H1 (cell line): ENCODE data around the gene GLB1L2. TPM values are rescaled to one million over a fixed set of nuclear protein-coding genes. Genes with fewer than 3 reads are reported as not detected.

Experiments
- CTCF ChIA-PET: fragments of 300-600 bp; sonication (Branson Sonifier 250); formaldehyde crosslinking; loops from one replicate; lab custom pipeline; 2021; ENCODE audit not compliant: partially characterized antibody; lab: Charles Lee
- POLR2A ChIA-PET: fragments of 300-600 bp; sonication (Branson Sonifier 250); formaldehyde crosslinking; loops from one replicate; lab custom pipeline; 2021; ENCODE audit warnings: inconsistent platforms; ENCODE audit not compliant: partially characterized antibody; lab: Charles Lee
- DNase-seq, 2 experiments: peaks; one replicate each; pipeline versions ENCODE4 v3.0.0 to v3.0.0-alpha.2; 2010 to 2022; ENCODE audit warnings: low spot score in 2 of 2, low read depth in 1 of 2, mixed read lengths in 1 of 2
- FAIRE-seq: peaks from 2 replicates; lab custom pipeline; 2011; peaks lifted over from hg19 to GRCh38; lab: Jason Lieb, UNC
- H2AFZ ChIP-seq: 2 replicates; pipeline ENCODE4 v1.8.1; 2012; ENCODE audit warnings: low read length, inconsistent platforms
- H2AK5ac ChIP-seq: 2 replicates; pipeline ENCODE4 v1.6.1; 2013; ENCODE audit warnings: low read depth, low read length
- H2BK120ac ChIP-seq: replicated peaks from 2 replicates; pipeline ENCODE3; 2013; ENCODE audit warnings: low read depth, low read length, inconsistent platforms
- H2BK12ac ChIP-seq: 2 replicates; pipeline ENCODE4 v1.6.1; 2013; ENCODE audit warnings: low read depth, low read length
- H2BK15ac ChIP-seq: 2 replicates; pipeline ENCODE4 v1.6.1; 2013; ENCODE audit warnings: low read length
- H2BK20ac ChIP-seq: 2 replicates; pipeline ENCODE4 v1.6.1; 2013; ENCODE audit warnings: low read length
- H2BK5ac ChIP-seq: 2 replicates; pipeline ENCODE4 v1.6.1; 2013; ENCODE audit warnings: low read depth, low read length
- H3K14ac ChIP-seq: 2 replicates; pipeline ENCODE4 v1.6.1; 2013; ENCODE audit warnings: inconsistent platforms; ENCODE audit not compliant: insufficient read length
- H3K18ac ChIP-seq: 2 replicates; pipeline ENCODE4 v1.6.1; 2013; ENCODE audit warnings: low read length; ENCODE audit errors: extremely low read depth
- H3K23ac ChIP-seq: 2 replicates; pipeline ENCODE4 v1.6.1; 2013; ENCODE audit warnings: inconsistent platforms; ENCODE audit not compliant: insufficient read length
- H3K23me2 ChIP-seq: 2 replicates; pipeline ENCODE4 v1.6.1; 2013; ENCODE audit warnings: low read depth, low read length
- H3K27ac ChIP-seq: 2 replicates; pipeline ENCODE4 v1.6.1; 2011; ENCODE audit warnings: low read depth, low read length, inconsistent platforms
- H3K27me3 ChIP-seq, 4 experiments: replicated peaks in 1 of 4; 1 replicate in 1 of 4; 2 replicates in 3 of 4; pipeline versions ENCODE4 v1.6.1 to v1.8.1; 2011 to 2013; ENCODE audit warnings: low read length in 3 of 4, mild to moderate bottlenecking in 3 of 4, inconsistent platforms in 2 of 4, mixed read lengths in 2 of 4, moderate library complexity in 1 of 4; ENCODE audit not compliant: control insufficient read depth in 3 of 4, insufficient read depth in 3 of 4; ENCODE audit errors: extremely low read depth in 1 of 4
- H3K36me3 ChIP-seq, 4 experiments: 2 replicates each; pipeline versions ENCODE4 v1.6.1 to v1.8.1; 2011 to 2013; ENCODE audit warnings: mild to moderate bottlenecking in 4 of 4, low read length in 3 of 4, moderate library complexity in 2 of 4, control low read depth in 1 of 4, inconsistent platforms in 1 of 4; ENCODE audit not compliant: insufficient read depth in 4 of 4, control insufficient read depth in 2 of 4
- H3K4ac ChIP-seq: replicated peaks from 2 replicates; pipeline ENCODE3; 2013; ENCODE audit warnings: low read length, low read depth, mixed read lengths, inconsistent platforms; ENCODE audit not compliant: insufficient read length
- H3K4me1 ChIP-seq, 4 experiments: replicated peaks in 1 of 4; 1 replicate in 1 of 4; 2 replicates in 3 of 4; pipeline versions ENCODE4 v1.6.1 to v1.8.1; 2011 to 2013; ENCODE audit warnings: low read length in 3 of 4, inconsistent platforms in 2 of 4, mixed read lengths in 1 of 4; ENCODE audit not compliant: insufficient read depth in 4 of 4, control insufficient read depth in 3 of 4
- H3K4me2 ChIP-seq, 2 experiments: 2 replicates each; pipeline versions ENCODE4 v1.6.1 to v1.8.1; 2011 to 2013; ENCODE audit warnings: low read depth in 2 of 2, low read length in 2 of 2, control low read depth in 1 of 2, inconsistent platforms in 1 of 2, mild to moderate bottlenecking in 1 of 2; ENCODE audit not compliant: insufficient read depth in 1 of 2
- H3K4me3 ChIP-seq, 4 experiments: fragments of 200-600, 300-600 bp in 1 of 4; sonication (generic), shearing (Covaris generic), sonication (Bioruptor Twin) in 1 of 4; 2 replicates each; pipeline versions ENCODE4 v1.5.1 to v1.8.1; 2011 to 2016; ENCODE audit warnings: low read length in 4 of 4, low read depth in 3 of 4, control low read depth in 2 of 4, inconsistent platforms in 2 of 4, mild to moderate bottlenecking in 2 of 4, mixed read lengths in 1 of 4, moderate library complexity in 1 of 4; ENCODE audit not compliant: insufficient read depth in 2 of 4; ENCODE audit errors: extremely low read depth in 1 of 4
- H3K56ac ChIP-seq: replicated peaks from 2 replicates; pipeline ENCODE3; 2013; ENCODE audit warnings: low read depth, mild to moderate bottlenecking, mixed read lengths, low read length, inconsistent platforms; ENCODE audit not compliant: insufficient read length
- H3K79me1 ChIP-seq: 2 replicates; pipeline ENCODE4 v1.6.1; 2013; ENCODE audit warnings: low read depth, low read length, control low read depth
- H3K79me2 ChIP-seq, 2 experiments: 2 replicates each; pipeline versions ENCODE4 v1.6.1 to v1.8.1; 2012 to 2013; ENCODE audit warnings: low read length in 2 of 2, mild to moderate bottlenecking in 2 of 2, inconsistent platforms in 1 of 2; ENCODE audit not compliant: insufficient read depth in 2 of 2, control insufficient read depth in 1 of 2
- H3K9ac ChIP-seq, 4 experiments: replicated peaks in 1 of 4; 1 replicate in 1 of 4; 2 replicates in 3 of 4; pipeline versions ENCODE4 v1.6.1 to v1.8.1; 2011 to 2013; ENCODE audit warnings: low read depth in 3 of 4, low read length in 3 of 4, control low read depth in 2 of 4, mild to moderate bottlenecking in 2 of 4, moderate library complexity in 2 of 4, inconsistent platforms in 1 of 4; ENCODE audit errors: extremely low read depth in 1 of 4
- H3K9me3 ChIP-seq, 2 experiments: 2 replicates each; pipeline versions ENCODE4 v1.6.1 to v1.8.1; 2012 to 2013; ENCODE audit warnings: mild to moderate bottlenecking in 2 of 2, moderate library complexity in 2 of 2, control low read depth in 1 of 2, inconsistent platforms in 1 of 2, low read depth in 1 of 2, low read length in 1 of 2, mixed read lengths in 1 of 2; ENCODE audit not compliant: insufficient read depth in 2 of 2
- H4K20me1 ChIP-seq, 2 experiments: replicated peaks in 1 of 2; 2 replicates each; pipeline versions ENCODE3 to v1.8.1; 2011 to 2013; ENCODE audit warnings: inconsistent platforms in 2 of 2, low read length in 2 of 2, mild to moderate bottlenecking in 1 of 2; ENCODE audit not compliant: insufficient read depth in 2 of 2, control insufficient read depth in 1 of 2
- H4K5ac ChIP-seq: 2 replicates; pipeline ENCODE4 v1.6.1; 2013; ENCODE audit warnings: low read length, low read depth, mixed read lengths, inconsistent platforms; ENCODE audit not compliant: insufficient read length
- H4K8ac ChIP-seq: 2 replicates; pipeline ENCODE4 v1.8.0; 2013; ENCODE audit warnings: mild to moderate bottlenecking, moderate library complexity, low read length, inconsistent platforms; ENCODE audit not compliant: insufficient read depth; ENCODE audit errors: extremely low read depth
- H4K91ac ChIP-seq: replicated peaks from 2 replicates; pipeline ENCODE3; 2013; ENCODE audit warnings: low read length, mixed read lengths, inconsistent platforms; ENCODE audit not compliant: insufficient read length
- ATF2 ChIP-seq: IDR thresholded peaks from 2 replicates; pipeline ENCODE4 v1.6.1; 2012; ENCODE audit warnings: low read length, inconsistent platforms
- ATF3 ChIP-seq: IDR thresholded peaks from 2 replicates; pipeline ENCODE4 v1.6.1; 2011; ENCODE audit warnings: low read depth, mild to moderate bottlenecking, low read length; ENCODE audit not compliant: insufficient read depth
- CBX8 ChIP-seq: fragments of 300-800, 300-1000 bp; sonication (generic); IDR thresholded peaks from 2 replicates; pipeline ENCODE4 v1.7.1; 2016; ENCODE audit warnings: low read depth, low read length, borderline replicate concordance
- CTBP2 ChIP-seq: IDR thresholded peaks from 2 replicates; pipeline ENCODE4 v1.7.0; 2011; ENCODE audit warnings: borderline replicate concordance, mild to moderate bottlenecking, moderate library complexity, mixed read lengths, low read length; ENCODE audit not compliant: insufficient read depth, insufficient read length
- JUND ChIP-seq: IDR thresholded peaks from 2 replicates; pipeline ENCODE4 v1.6.1; 2011; ENCODE audit warnings: mild to moderate bottlenecking, improper control_type of control experiment, low read length
- KDM4A ChIP-seq: IDR thresholded peaks from one replicate; pipeline ENCODE4 v1.7.1; 2012; ENCODE audit warnings: low read depth, mild to moderate bottlenecking, moderate library complexity, low read length, inconsistent platforms; ENCODE audit not compliant: severe bottlenecking
- RNF2 ChIP-seq: fragments of 200-900, 300-1000 bp; sonication (generic); IDR thresholded peaks from 2 replicates; pipeline ENCODE4 v1.7.1; 2016; ENCODE audit warnings: borderline replicate concordance, low read depth, mild to moderate bottlenecking, antibody characterized with exemption, low read length; ENCODE audit not compliant: poor library complexity, severe bottlenecking; ENCODE audit errors: missing control alignments
- SIN3A ChIP-seq, 2 experiments: IDR thresholded peaks in 1 of 2; conservative IDR thresholded peaks in 1 of 2; 2 replicates each; pipeline ENCODE4 v1.6.1; 2011 to 2012; ENCODE audit warnings: low read length in 2 of 2, improper control_type of control experiment in 1 of 2, low read depth in 1 of 2, mild to moderate bottlenecking in 1 of 2
- SIRT6 ChIP-seq: IDR thresholded peaks from one replicate; pipeline ENCODE4 v1.7.1; 2012; ENCODE audit warnings: low read length, inconsistent platforms
- SP1 ChIP-seq: IDR thresholded peaks from 2 replicates; pipeline ENCODE4 v1.6.1; 2011; ENCODE audit warnings: low read depth, low read length
- SP4 ChIP-seq: IDR thresholded peaks from 2 replicates; pipeline ENCODE4 v1.6.1; 2012; ENCODE audit warnings: low read length, inconsistent platforms
- WGBS, 2 experiments: shearing (Covaris generic) in 1 of 2; methylation state at CpG; one replicate each; pipeline versions ENCODE4 v1.1.6 to v1.1.7; 2013 to 2015; ENCODE audit warnings: low lambda C conversion rate in 2 of 2, mixed read lengths in 2 of 2, inconsistent platforms in 1 of 2, low coverage in 1 of 2, missing lambda C conversion rate in 1 of 2; ENCODE audit not compliant: insufficient replicate concordance in 2 of 2, insufficient coverage in 1 of 2, insufficient read length in 1 of 2; ENCODE audit errors: extremely low coverage in 1 of 2, missing lambda C conversion rate in 1 of 2; 5-methylcytosine and 5-hydroxymethylcytosine counted together
- polyA plus RNA-seq, 7 experiments: library from polyadenylated mRNA; depleted of rRNA in 3 of 7; stranded (reverse) in 5 of 7; unstranded in 2 of 7; fragments of >200 nt in 5 of 7; fragments of 200-250 nt in 2 of 7; gene quantifications; 1 replicate in 5 of 7; 2 replicates in 1 of 7; 4 replicates in 1 of 7; pipeline versions ENCODE4 v1.2.1 to v1.2.3, GENCODE V29; 2011 to 2013; ENCODE audit warnings: missing spikeins in 2 of 7, mixed read lengths in 2 of 7
- total RNA-seq: library from RNA; stranded (reverse); fragmentation: NEBNext Ultra II Directional; extraction: Animal tissue kit (Norgen Biotek cat#: 25700); gene quantifications from 2 replicates; pipeline ENCODE4 v1.2.1, GENCODE V29; 2021

Gene GLB1L2
- total and polyA plus RNA-seq, 2 of the 8 experiments (the other 6 are each of a cell fraction or from before 2014, with no cell fraction given) = 4.4 to 7.9 TPM

GRCh38 chr11:134391656-134392055 is 59.9 kb downstream of the GLB1L2 start:
- no peaks in the 10 kb centered on the region; a peak in 1 of 4 replicates for H3K79me2 ChIP-seq
- no peak overlapping the region; the same call in 1 of the 2 replicates for H4K8ac ChIP-seq
- no peak overlapping the region for H2AK5ac ChIP-seq
- H2AFZ ChIP-seq = no peak overlapping the region
- WGBS, 2 experiments = 92% methylated on average over 12 of the region's 13 CpGs; no CpG with 5 or more reads in 1 of the 2 experiments
- H3K23ac ChIP-seq = no peak overlapping the region
- no peak overlapping the region for H2BK120ac ChIP-seq
- no peak overlapping the region for H3K4me3 ChIP-seq
- no peak for FAIRE-seq
- no peaks in the 10 kb centered on the region for H3K23me2 ChIP-seq
- H2BK12ac ChIP-seq = no peak overlapping the region
- peaks cover 13 to 21% of the 10 kb centered on the region in 2 experiments for H4K20me1 ChIP-seq
- CTCF ChIA-PET = interaction anchor here (0.7 to 4.8 kb wide), 10 partner anchors 15 to 446 kb away, joined by 3 to 17 read pairs (median 4); no protein-coding TSS in a partner anchor
- H3K4me2 ChIP-seq = no peak overlapping the region
- no peaks in the 10 kb centered on the region; a peak in 2 of 8 replicates for H3K36me3 ChIP-seq
- H3K4me1 ChIP-seq = peaks cover 0 to 2% (median 0%) of the 10 kb centered on the region in 4 experiments; a peak in 1 of 7 replicates
- no peak overlapping the region for H3K4ac ChIP-seq
- no peak overlapping the region for H2BK15ac ChIP-seq
- no peak for DNase-seq
- no peak overlapping the region for H3K56ac ChIP-seq
- no peak overlapping the region for H2BK5ac ChIP-seq
- H4K5ac ChIP-seq = no peak overlapping the region
- H3K9me3 ChIP-seq = no peaks in the 10 kb centered on the region
- H2BK20ac ChIP-seq = no peak overlapping the region
- POLR2A ChIA-PET = interaction anchor here (1.3 kb wide), 1 partner anchor 25 kb away, joined by 3 read pairs; no protein-coding TSS in a partner anchor
- peaks cover 2% of the 10 kb centered on the region; the same call in 1 of the 2 replicates for H3K79me1 ChIP-seq
- no peak overlapping the region for H3K14ac ChIP-seq
- H3K9ac ChIP-seq = no peak overlapping the region
- no peak overlapping the region for H3K27ac ChIP-seq
- no peak overlapping the region for H3K18ac ChIP-seq
- no peaks in the 10 kb centered on the region for H3K27me3 ChIP-seq
- no peak overlapping the region for H4K91ac ChIP-seq
- TF ChIP-seq SIRT6 = no peak
- TF ChIP-seq SP4 = no peak
- no peak for TF ChIP-seq CTBP2
- no peak for TF ChIP-seq ATF3
- TF ChIP-seq JUND = no peak
- no peak for TF ChIP-seq CBX8
- no peak for TF ChIP-seq RNF2
- no peak for TF ChIP-seq SP1
- no peak for TF ChIP-seq KDM4A
- no peak for TF ChIP-seq ATF2
- no peak for TF ChIP-seq SIN3A (conservative IDR thresholded peaks at IDR 0.05 in 1 of 2, IDR thresholded peaks at IDR 0.05 in 1 of 2; ENCODE audit: low read depth in 1 of 2, low read length in 2 of 2)
